IgD-negative memory B cell (primary cell): ENCODE data around the gene PLEKHO2. TPM values are rescaled to one million over a fixed set of nuclear protein-coding genes. Genes with fewer than 3 reads are reported as not detected.
A peak's percentile ranks its signal among the peaks of the same experiment; 100 is the strongest.

Experiments
- H3K27ac Mint-ChIP-seq, 3 donors: one replicate each; pipeline ENCODE4 v1.8.0; 2020 to 2022; ENCODE audit warnings: mild to moderate bottlenecking in 3 of 3, mixed read lengths in 3 of 3, moderate library complexity in 1 of 3
- H3K27me3 Mint-ChIP-seq: one replicate; pipeline ENCODE4 v1.8.0; 2021; ENCODE audit warnings: mixed read lengths
- H3K36me3 Mint-ChIP-seq: one replicate; pipeline ENCODE4 v1.8.0; 2020; ENCODE audit warnings: mild to moderate bottlenecking, mixed read lengths
- H3K4me1 Mint-ChIP-seq, 3 donors: one replicate each; pipeline ENCODE4 v1.8.0; 2020 to 2022; ENCODE audit warnings: mixed read lengths in 3 of 3, mild to moderate bottlenecking in 1 of 3
- H3K4me3 Mint-ChIP-seq, 4 donors: one replicate each; pipeline ENCODE4 v1.8.0; 2020 to 2022; ENCODE audit warnings: mild to moderate bottlenecking in 4 of 4, mixed read lengths in 4 of 4, moderate library complexity in 3 of 4
- H3K9me3 Mint-ChIP-seq, 3 donors: one replicate each; pipeline ENCODE4 v1.8.0; 2020 to 2021; ENCODE audit warnings: mixed read lengths in 3 of 3, mild to moderate bottlenecking in 1 of 3
- polyA plus RNA-seq: library from polyadenylated mRNA; unstranded; fragments of 300-500 nt; fragmentation: Illumina TruSeq; gene quantifications from one replicate; pipeline ENCODE4 v1.2.3, GENCODE V29; 2021

The PLEKHO2 gene
- polyA plus RNA-seq, 1 donor from 2014 or later = 45.1 TPM

DNA sequence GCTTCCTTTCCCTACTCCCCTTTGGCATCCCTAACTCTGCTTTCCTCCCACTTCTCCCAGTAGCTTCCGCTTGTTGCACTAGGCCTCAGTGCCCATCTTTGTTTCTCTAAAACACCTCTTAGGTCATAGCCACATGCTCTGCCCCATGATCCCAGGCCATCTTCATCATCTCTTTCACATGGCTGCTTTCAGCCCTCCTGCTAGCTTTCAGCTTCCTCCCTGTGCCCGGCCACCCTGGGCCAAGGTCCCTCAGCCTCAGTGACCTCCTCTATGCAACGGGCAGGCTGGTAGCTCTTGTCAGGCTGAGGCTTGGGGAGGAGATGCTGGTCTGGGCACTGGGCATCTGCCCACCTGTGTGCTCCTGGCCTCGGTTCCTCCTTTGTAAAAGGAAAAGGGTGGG lies 2.3 kb downstream of the PLEKHO2 start:
- Mint-ChIP-seq H3K27me3 (no peaks in the 10 kb centered on the region), H3K36me3 (no peaks in the 10 kb centered on the region), H3K4me3 (peak overlapping the region; percentile 76 to 99 (median 96)), H3K9me3 (no peaks in the 10 kb centered on the region), H3K4me1 (peaks cover 48 to 63% (median 49%) of the 10 kb centered on the region in 3 donors), H3K27ac (peak overlapping the region; percentile 49 to 98 (median 94))

DNA sequence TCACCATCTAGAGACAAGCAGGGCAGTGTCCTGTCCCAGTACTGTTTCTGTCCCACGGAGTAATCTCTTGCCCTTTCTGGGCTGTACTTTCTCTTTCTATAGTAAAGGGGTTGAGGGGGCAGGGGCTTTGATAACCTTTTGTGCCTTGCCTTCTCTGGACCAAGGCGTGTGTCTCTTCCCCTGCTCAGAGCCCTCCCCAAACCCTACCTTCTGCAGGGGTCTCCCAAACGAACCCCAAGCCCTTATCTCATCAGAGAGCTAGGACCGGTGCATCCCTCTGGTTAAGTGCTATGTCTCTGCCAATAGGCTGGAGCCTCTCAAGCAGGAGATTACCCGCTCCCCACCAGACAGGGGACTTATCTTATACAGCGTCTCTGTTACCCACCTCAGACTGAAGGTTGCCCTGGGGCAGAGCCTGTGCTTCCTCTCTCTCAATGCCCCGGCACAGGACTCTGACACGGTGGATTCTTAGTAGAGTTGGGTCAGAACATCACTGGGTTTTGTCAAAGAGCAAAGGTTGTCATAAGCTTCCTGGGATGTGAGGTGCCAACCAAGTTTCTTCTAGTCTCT lies 2.9 kb downstream of the PLEKHO2 start:
- Mint-ChIP-seq H3K27ac (peak overlapping the region; percentile 49 to 98 (median 65)), H3K4me3 (peak overlapping the region; percentile 76 to 99 (median 96)), H3K36me3 (no peaks in the 10 kb centered on the region), H3K4me1 (peaks cover 44 to 63% (median 49%) of the 10 kb centered on the region in 3 donors), H3K9me3 (no peaks in the 10 kb centered on the region), H3K27me3 (no peaks in the 10 kb centered on the region)

- no peaks in the 10 kb centered on the region for H3K27me3 Mint-ChIP-seq
- peak overlapping the region; percentile 76 to 99 (median 96) for H3K4me3 Mint-ChIP-seq
- no peaks in the 10 kb centered on the region for H3K36me3 Mint-ChIP-seq
- peaks cover 44 to 63% (median 49%) of the 10 kb centered on the region in 3 donors for H3K4me1 Mint-ChIP-seq
- peak overlapping the region; percentile 49 to 98 (median 92) for H3K27ac Mint-ChIP-seq
- no peaks in the 10 kb centered on the region for H3K9me3 Mint-ChIP-seq
Measured at GRCh38 chr15:64845183-64845611, 3.5 kb downstream of the PLEKHO2 start.

DNA sequence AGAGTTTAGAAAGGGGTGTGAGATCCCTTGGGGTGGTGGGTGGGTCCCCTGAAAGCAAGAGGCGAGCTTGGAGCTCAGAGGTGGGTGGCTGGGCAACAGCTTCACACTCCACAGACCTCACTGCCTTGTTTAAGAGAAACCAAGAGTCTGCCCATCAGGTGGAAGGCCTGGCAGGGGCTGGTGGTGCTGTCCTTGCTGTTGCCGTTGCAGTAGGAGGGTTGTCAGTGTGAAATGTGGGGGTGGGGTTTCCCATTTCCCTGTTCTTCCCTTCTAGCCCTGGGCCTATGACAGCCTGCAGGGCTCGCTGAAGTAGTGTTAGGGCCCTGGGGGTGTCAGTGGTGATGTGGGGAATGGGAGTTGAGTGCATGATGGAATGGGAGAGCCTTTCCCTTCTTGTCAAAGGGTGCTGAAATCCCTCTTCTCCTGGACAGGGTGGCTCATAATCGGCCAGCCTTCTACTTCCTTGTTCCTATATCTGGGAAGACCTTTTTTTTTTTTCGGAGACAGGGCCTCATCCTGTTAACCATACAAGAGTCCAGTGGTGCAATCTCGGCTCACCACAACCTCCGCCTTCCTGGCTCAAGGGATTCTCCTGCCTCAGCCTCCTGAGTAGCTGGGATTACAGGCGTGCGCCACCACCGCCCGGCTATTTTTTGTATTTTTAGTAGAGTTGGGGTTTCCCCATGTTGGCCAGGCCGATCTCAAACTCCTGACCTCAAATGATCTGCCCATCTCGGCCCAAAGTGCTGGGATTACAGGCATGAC lies 4.3 kb downstream of the PLEKHO2 start:
- peak overlapping the region; percentile 67 to 92 (median 88) for H3K27ac Mint-ChIP-seq
- no peaks in the 10 kb centered on the region for H3K9me3 Mint-ChIP-seq
- peaks cover 49 to 63% (median 53%) of the 10 kb centered on the region in 3 donors for H3K4me1 Mint-ChIP-seq
- no peaks in the 10 kb centered on the region for H3K27me3 Mint-ChIP-seq
- H3K4me3 Mint-ChIP-seq = peak overlapping the region; percentile 76 to 99 (median 96)
- H3K36me3 Mint-ChIP-seq = peaks cover 2% of the 10 kb centered on the region

DNA sequence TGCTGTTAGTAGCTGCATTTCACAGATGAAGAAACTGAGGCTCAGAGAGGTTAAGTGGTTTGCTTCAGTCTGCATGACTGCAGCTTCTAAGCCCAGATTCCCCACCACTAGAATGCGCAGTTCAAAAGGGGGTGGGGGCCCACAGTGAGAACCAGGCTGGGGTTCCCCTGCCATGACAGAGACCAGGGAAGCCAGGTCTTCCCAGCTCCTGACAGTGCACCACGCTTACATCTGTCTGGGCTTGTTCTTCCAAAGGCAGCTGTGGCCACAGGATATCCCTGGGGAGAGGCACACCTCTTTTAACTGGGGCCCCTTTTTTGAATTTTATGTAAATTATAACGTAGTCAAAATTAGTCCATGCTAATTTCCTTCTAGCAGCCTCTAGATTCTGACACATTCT lies 5.3 kb downstream of the PLEKHO2 start:
- Mint-ChIP-seq H3K36me3 (peaks cover 3% of the 10 kb centered on the region), H3K9me3 (no peaks in the 10 kb centered on the region)

DNA sequence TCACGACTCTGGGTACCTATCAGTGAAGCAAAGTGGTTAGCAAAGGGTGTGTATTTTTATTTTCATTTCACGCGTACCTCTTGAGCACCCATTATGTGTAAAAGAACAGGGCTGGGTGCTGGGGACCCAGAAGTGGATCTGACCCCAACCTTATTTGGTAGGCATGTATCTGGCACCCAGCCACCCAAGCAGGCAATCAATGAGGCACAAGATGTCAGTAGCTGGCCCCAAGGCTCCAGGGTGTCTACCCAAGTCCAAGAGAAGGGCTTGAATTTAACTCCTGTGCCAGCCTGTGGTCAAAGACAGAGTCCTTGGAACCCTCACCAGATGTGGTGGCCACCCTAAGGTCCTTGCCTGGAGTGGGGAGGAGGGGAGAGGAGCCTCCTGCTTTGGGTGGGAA lies 5.7 kb downstream of the PLEKHO2 start:
- no peaks in the 10 kb centered on the region for H3K27me3 Mint-ChIP-seq
- H3K9me3 Mint-ChIP-seq = no peaks in the 10 kb centered on the region
- peak overlapping the region; percentile 12 to 85 (median 72) for H3K4me3 Mint-ChIP-seq
- H3K36me3 Mint-ChIP-seq = peaks cover 5% of the 10 kb centered on the region
- peak overlapping the region; percentile 45 to 90 (median 67) for H3K27ac Mint-ChIP-seq
- H3K4me1 Mint-ChIP-seq = peaks cover 49 to 67% (median 58%) of the 10 kb centered on the region in 3 donors

More for the DNA sequence above, 5.3 kb downstream of the PLEKHO2 start:
- Mint-ChIP-seq H3K27ac (peak overlapping the region in 2 of 3 donors; percentile 67 to 90), H3K4me1 (peaks cover 49 to 65% (median 56%) of the 10 kb centered on the region in 3 donors), H3K27me3 (no peaks in the 10 kb centered on the region), H3K4me3 (peak overlapping the region; percentile 44 to 85 (median 72))

DNA sequence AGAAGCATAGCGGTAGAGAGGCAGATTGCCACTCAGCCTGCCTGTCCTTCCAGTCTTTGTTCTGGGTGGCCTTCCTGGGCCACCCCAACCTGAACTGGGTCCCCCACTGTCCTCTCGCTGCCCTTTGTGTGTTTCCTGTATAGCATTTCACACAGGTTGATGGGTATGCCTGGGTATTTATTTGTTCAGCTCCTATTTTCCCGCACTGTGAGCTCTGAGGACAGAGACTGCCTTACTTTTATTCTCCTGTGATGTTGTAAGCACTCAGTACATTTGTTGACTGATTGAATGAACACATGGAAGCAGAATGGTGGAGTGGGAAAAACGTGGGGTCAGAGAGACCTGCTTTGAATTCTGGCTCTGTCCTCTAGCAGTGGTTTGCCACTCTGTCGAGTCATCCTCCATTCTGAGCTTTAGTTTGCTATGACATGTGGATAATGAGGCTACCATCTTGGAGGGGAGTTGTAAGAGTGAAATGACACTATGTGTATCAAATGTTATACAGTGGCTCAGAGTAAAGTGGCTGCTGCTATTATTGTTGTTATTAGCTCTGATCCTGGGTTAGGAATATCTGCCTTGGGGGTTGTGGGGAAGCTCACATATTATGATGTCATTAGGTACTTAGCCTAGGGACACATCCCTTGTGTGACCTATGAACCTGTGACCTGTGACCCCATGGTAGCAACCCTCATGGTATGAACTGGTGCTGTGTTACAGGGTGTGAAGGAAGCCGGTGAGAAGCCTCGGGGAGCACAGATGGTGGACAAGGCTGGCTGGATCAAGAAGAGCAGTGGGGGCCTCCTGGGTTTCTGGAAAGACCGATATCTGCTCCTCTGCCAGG lies 6.4 kb downstream of the PLEKHO2 start:
- peaks cover 5% of the 10 kb centered on the region for H3K36me3 Mint-ChIP-seq
- peak overlapping the region in 2 of 3 donors; percentile 45 to 67 for H3K27ac Mint-ChIP-seq
- peak overlapping the region; percentile 27 to 85 (median 58) for H3K4me3 Mint-ChIP-seq
- no peaks in the 10 kb centered on the region for H3K9me3 Mint-ChIP-seq
- no peaks in the 10 kb centered on the region for H3K27me3 Mint-ChIP-seq
- peaks cover 47 to 63% (median 57%) of the 10 kb centered on the region in 3 donors for H3K4me1 Mint-ChIP-seq

DNA sequence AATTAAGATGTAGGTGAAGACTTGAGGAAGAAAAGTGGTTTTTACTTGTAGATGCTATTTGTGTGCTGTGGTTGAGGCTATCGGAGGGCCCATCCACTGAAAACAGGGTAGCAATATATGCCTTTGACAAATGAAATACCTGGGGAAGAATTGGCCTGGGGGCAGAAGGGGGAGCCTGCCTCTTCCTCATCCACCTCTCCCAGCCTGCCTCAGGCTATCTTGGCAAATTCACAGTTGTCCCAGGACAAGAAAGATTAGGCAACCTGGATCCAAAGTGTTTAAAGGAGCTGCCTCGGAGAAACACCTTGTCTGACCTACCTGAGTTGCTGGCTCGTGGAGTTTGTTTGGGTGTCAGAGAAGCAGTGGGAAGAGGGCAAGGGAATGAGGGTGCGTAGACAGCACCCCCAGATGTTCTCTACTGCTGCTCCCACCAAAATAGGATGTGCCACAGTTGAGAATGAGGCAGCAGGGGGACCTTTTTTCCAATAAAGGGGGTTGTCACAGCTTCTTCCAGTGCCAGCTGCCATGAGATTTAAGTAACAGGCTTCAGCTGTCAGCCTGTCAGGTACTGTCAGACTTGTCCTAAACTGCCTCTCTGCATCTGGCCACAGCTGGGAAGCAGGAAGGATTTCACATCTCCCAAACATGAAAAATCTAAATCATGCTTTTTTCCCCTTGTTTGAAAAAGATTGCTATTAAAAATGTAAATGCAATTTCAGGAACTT lies 9.2 kb downstream of the PLEKHO2 start:
- Mint-ChIP-seq H3K4me3 (no peak overlapping the region), H3K9me3 (no peaks in the 10 kb centered on the region), H3K27ac (peak overlapping the region in 2 of 3 donors; percentile 39 to 46), H3K27me3 (no peaks in the 10 kb centered on the region), H3K4me1 (peaks cover 30 to 49% (median 47%) of the 10 kb centered on the region in 3 donors), H3K36me3 (peaks cover 5% of the 10 kb centered on the region)

DNA sequence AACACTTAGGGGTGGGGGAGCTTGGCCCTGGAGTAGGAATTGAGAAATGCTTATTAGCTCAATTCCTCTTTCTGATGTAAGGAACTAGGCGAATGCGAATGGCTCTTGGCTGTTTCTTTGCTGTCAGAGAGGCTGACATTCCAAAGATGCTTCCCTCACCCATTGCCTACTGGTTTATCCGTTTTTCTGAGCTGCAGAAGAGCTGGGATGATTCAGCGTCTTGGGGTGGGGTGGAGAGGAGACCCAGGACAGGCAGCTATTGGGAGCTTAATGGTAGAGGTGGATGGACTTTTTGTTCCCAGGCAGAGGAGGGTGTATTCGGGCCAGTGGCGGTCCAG lies 9.8 kb downstream of the PLEKHO2 start:
- Mint-ChIP-seq H3K4me1 (peaks cover 28 to 49% (median 45%) of the 10 kb centered on the region in 3 donors), H3K4me3 (peak overlapping the region in 1 of 4 donors; percentile 32), H3K36me3 (peaks cover 5% of the 10 kb centered on the region), H3K27me3 (no peaks in the 10 kb centered on the region), H3K9me3 (no peaks in the 10 kb centered on the region), H3K27ac (peak overlapping the region in 2 of 3 donors; percentile 39 to 69)

GRCh38 chr15:64854041-64854440 lies 12.3 kb downstream of the PLEKHO2 start:
- Mint-ChIP-seq H3K9me3 (no peaks in the 10 kb centered on the region), H3K27ac (peak overlapping the region in 1 of 3 donors; percentile 57), H3K27me3 (no peaks in the 10 kb centered on the region), H3K4me1 (peaks cover 22 to 51% (median 39%) of the 10 kb centered on the region in 3 donors), H3K4me3 (no peak overlapping the region), H3K36me3 (peaks cover 5% of the 10 kb centered on the region)

- Mint-ChIP-seq H3K36me3 (peaks cover 5% of the 10 kb centered on the region), H3K27me3 (no peaks in the 10 kb centered on the region), H3K4me1 (peaks cover 22 to 51% (median 39%) of the 10 kb centered on the region in 3 donors), H3K27ac (peak overlapping the region in 2 of 3 donors; percentile 17 to 57), H3K9me3 (no peaks in the 10 kb centered on the region), H3K4me3 (no peak overlapping the region)
Measured at GRCh38 chr15:64854526-64854925, 12.8 kb downstream of the PLEKHO2 start.

DNA sequence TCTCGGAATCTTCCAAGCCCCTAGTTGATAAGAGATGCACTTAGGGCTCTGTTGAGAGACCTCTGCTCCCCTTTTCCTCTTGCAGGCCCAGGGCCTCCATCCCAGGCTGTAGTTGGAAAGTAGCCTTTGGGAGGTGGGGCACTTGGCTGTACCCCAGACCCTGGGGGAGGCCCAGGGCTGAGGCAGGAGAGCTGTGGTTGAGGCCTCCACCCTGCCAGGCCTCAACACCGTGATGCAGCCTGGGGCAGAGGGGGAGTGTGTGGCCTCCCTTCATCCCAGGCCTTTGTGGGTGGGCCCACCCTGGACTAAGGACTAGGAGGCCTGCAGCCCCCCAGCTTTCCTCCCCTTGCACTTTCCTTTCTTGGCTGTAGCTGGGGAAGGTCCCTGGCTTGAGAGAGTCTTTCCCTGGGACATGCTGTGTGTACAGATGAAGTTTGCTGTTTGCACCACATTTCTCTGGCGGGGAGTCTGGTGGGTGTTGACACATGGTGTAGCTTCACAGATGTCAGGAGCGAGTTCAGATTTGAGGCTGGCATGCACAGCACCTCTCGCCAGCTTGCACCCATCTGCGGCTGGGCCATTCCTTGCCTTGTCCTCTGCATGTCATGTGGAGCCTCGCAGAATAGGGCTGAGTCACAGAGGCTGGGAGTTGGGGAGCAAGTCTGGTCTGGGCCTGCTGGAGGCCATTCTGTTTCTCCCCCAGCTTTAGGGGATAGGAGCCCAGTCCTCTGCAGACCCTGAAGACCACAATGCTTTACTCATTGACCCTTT lies 13.7 kb downstream of the PLEKHO2 start:
- Mint-ChIP-seq H3K4me3 (no peak overlapping the region), H3K27ac (peak overlapping the region in 2 of 3 donors; percentile 58 to 73), H3K27me3 (no peaks in the 10 kb centered on the region), H3K9me3 (no peaks in the 10 kb centered on the region), H3K36me3 (peaks cover 5% of the 10 kb centered on the region), H3K4me1 (peaks cover 20 to 48% (median 38%) of the 10 kb centered on the region in 3 donors)

- Mint-ChIP-seq H3K36me3 (peaks cover 2% of the 10 kb centered on the region), H3K9me3 (no peaks in the 10 kb centered on the region), H3K4me1 (peaks cover 16 to 42% (median 33%) of the 10 kb centered on the region in 3 donors), H3K27ac (peak overlapping the region; percentile 60 to 89 (median 88)), H3K4me3 (peak overlapping the region in 2 of 4 donors; percentile 82 to 88), H3K27me3 (no peaks in the 10 kb centered on the region)
Measured at GRCh38 chr15:64856429-64857145, 14.9 kb downstream of the PLEKHO2 start.
